Stimulated activated naive CD4-positive, alpha-beta T cell treated with Interleukin-2 at 50 U/mL for 16 hours (primary cell): ENCODE measurements around the gene HOXD8.

Experiments
- DNase-seq: peaks from one replicate; lab custom pipeline; 2025; lab: John Stamatoyannopoulos, UW

HOXD8 gene

DNA sequence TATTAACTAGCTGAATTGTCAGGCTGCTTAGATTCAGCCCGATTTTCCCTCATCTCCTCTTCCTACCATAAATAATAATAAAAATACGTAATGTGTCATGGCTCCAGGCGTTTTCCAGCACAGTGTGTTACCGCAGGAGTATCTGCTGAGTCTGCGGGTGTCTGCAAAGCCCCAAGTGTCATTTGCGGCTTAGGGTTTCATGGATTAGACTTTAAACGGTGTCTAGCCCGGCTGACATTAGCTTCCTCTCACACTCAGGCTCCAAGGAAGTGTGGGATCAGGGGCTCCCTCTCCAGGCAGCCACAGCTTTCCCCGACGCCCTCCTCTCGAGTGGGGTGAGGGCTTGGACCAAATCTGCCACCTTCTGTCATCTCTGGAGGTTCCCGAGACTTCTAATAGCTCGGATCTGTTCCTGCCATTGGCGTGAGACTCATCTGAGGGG is 44.9 kb downstream of the HOXD8 start:
- DNase-seq = no peak

- DNase-seq = no peak
Observed at GRCh38 chr2:176174824-176175708, 45.6 kb downstream of the HOXD8 start.

- DNase-seq = no peak
Observed at GRCh38 chr2:176175709-176176607, 46.5 kb downstream of the HOXD8 start.

GRCh38 chr2:176177580-176178037 is 48.1 kb downstream of the HOXD8 start:
- DNase-seq = no peak

- no peak for DNase-seq
Observed at GRCh38 chr2:176178038-176178756, 48.7 kb downstream of the HOXD8 start.

DNA sequence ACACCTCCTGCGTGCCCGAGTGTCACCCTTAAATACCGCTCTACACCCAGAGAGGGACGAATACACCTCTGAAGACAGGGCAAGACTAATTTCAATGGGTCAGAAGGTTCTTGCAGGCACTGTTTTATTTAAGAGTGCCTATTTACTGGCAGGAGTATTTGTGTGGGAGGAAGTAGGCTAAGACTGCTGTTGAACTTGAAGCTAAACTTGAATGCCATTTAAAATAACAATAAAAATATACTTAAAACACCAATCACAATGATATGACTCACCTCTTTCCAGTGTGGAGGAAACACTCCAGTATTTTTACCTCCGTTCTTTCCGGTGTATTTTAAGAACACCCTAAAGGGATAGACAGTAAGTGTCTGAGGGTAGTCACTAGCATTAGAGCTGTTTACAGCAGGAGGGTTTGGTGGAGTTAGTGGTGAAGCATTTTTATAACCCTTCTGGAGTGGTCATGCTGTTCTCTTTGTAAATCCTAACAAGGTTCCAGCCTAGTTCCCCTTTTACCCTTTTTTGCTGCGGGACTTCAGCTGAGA is 49.3 kb downstream of the HOXD8 start:
- no peak for DNase-seq

- DNase-seq = no peak
Observed at GRCh38 chr2:176181551-176181950, 52.0 kb downstream of the HOXD8 start.
